CD4-positive, alpha-beta T cell (primary cell): ENCODE measurements around the gene PTPRT. TPM values are rescaled to one million over a fixed set of nuclear protein-coding genes. Genes with fewer than 3 reads are reported as not detected.

Experiments
- ATAC-seq: fragments of 200-7000 bp; cut with Tn5 transposase; one replicate; pipeline ENCODE4 v1.10.0; 2022; ENCODE audit warnings: mild to moderate bottlenecking; ENCODE audit not compliant: poor library complexity
- CTCF ChIA-PET: fragments of 350-600 bp; sonication (Branson Sonifier 250); formaldehyde crosslinking; loops from one replicate; lab custom pipeline; 2021; ENCODE audit warnings: antibody characterized with exemption, inconsistent platforms; lab: Charles Lee
- POLR2A ChIA-PET: fragments of 350-600 bp; sonication (Branson Sonifier 250); formaldehyde crosslinking; loops from one replicate; lab custom pipeline; 2021; ENCODE audit warnings: antibody characterized with exemption, inconsistent platforms; lab: Charles Lee
- DNase-seq, 14 experiments: peaks; one replicate each; pipeline ENCODE4 v3.0.0-alpha.2; 2013 to 2020; ENCODE audit warnings: mixed read lengths in 2 of 14
- H3K27ac ChIP-seq, 2 donors: one replicate each; pipeline versions ENCODE4 v1.5.1 to v1.7.0; 2013; ENCODE audit warnings: low read length in 2 of 2, low read depth in 1 of 2, mild to moderate bottlenecking in 1 of 2
- H3K27me3 ChIP-seq, 2 experiments: 1 replicate in 1 of 2; 2 replicates in 1 of 2; pipeline versions ENCODE4 v1.6.1 to v1.7.0; 2013; ENCODE audit warnings: low read length in 2 of 2, control low read depth in 1 of 2, mild to moderate bottlenecking in 1 of 2, moderate library complexity in 1 of 2; ENCODE audit not compliant: insufficient read depth in 2 of 2, control insufficient read depth in 1 of 2
- H3K36me3 ChIP-seq: one replicate; pipeline ENCODE4 v1.6.1; 2013; ENCODE audit warnings: low read length, control low read depth; ENCODE audit not compliant: insufficient read depth
- H3K4me1 ChIP-seq: one replicate; pipeline ENCODE4 v1.6.1; 2013; ENCODE audit warnings: low read length, control low read depth; ENCODE audit not compliant: insufficient read depth
- H3K4me3 ChIP-seq: one replicate; pipeline ENCODE4 v1.5.1; 2013; ENCODE audit warnings: mild to moderate bottlenecking, low read length, moderate library complexity
- H3K9me3 ChIP-seq, 2 experiments: 1 replicate in 1 of 2; 2 replicates in 1 of 2; pipeline versions ENCODE4 v1.6.1 to v1.7.0; 2013; ENCODE audit warnings: low read length in 2 of 2, mild to moderate bottlenecking in 2 of 2, control low read depth in 1 of 2, moderate library complexity in 1 of 2; ENCODE audit not compliant: control insufficient read depth in 1 of 2, insufficient read depth in 1 of 2
- H3K27ac Mint-ChIP-seq: one replicate; pipeline ENCODE4 v1.8.0; 2020; ENCODE audit warnings: mixed read lengths
- H3K27me3 Mint-ChIP-seq: one replicate; pipeline ENCODE4 v1.8.0; 2021; ENCODE audit warnings: mixed read lengths
- H3K36me3 Mint-ChIP-seq: one replicate; pipeline ENCODE4 v1.8.0; 2021; ENCODE audit warnings: low read depth, mixed read lengths
- H3K4me1 Mint-ChIP-seq: one replicate; pipeline ENCODE4 v1.8.0; 2021; ENCODE audit warnings: low read depth, mixed read lengths
- H3K4me3 Mint-ChIP-seq: one replicate; pipeline ENCODE4 v1.8.0; 2020; ENCODE audit warnings: mild to moderate bottlenecking, mixed read lengths
- H3K9me3 Mint-ChIP-seq: one replicate; pipeline ENCODE4 v1.8.0; 2020; ENCODE audit warnings: mixed read lengths
- CTCF ChIP-seq: fragments of 200-600 bp; IDR thresholded peaks from one replicate; pipeline ENCODE4 v1.8.0; 2022; ENCODE audit warnings: antibody characterized with exemption, mild to moderate bottlenecking
- intact Hi-C, 2 experiments: fragments of 100-400 bp; cut with DNase I in 1 of 2; cut with micrococcal nuclease in 1 of 2; formaldehyde crosslinking; loops; one replicate each; pipeline versions ENCODE4 v1.15.1 to v1.9.0; 2023 to 2025; cut with DNase I, micrococcal nuclease
- total RNA-seq, 174 experiments: library from RNA in 2 of 174; stranded (reverse) in 2 of 174; gene quantifications; one replicate each; pipeline ENCODE4 v1.2.3 and lab custom pipeline; 2021 to 2026

Gene PTPRT
- total RNA-seq, 2 experiments from 2014 or later = not detected

- Mint-ChIP-seq H3K4me3 (no peak overlapping the region), H3K4me1 (no peaks in the 10 kb centered on the region), H3K27me3 (no peaks in the 10 kb centered on the region), H3K9me3 (no peaks in the 10 kb centered on the region), H3K36me3 (no peaks in the 10 kb centered on the region), H3K27ac (no peak overlapping the region)
- ChIA-PET POLR2A (no interaction called here), CTCF (no interaction called here)
- intact Hi-C loops = no loop called here
- DNase-seq = no peak
- H3K4me1 ChIP-seq = no peaks in the 10 kb centered on the region
- no peaks in the 10 kb centered on the region for H3K27me3 ChIP-seq
- peaks cover 0 to 4% of the 10 kb centered on the region in 2 experiments for H3K9me3 ChIP-seq
- ATAC-seq = no peak
- no peak for TF ChIP-seq CTCF
- H3K27ac ChIP-seq = no peak overlapping the region
- no peaks in the 10 kb centered on the region for H3K36me3 ChIP-seq
- no peak overlapping the region for H3K4me3 ChIP-seq
These were observed 595.0 kb downstream of the PTPRT start for GRCh38 chr20:42594659-42595058.

GRCh38 chr20:42594011-42594410 is 595.7 kb downstream of the PTPRT start:
- H3K4me3 ChIP-seq = no peak overlapping the region
- no peaks in the 10 kb centered on the region for H3K27me3 ChIP-seq
- no peak for ATAC-seq
- peaks cover 0 to 4% of the 10 kb centered on the region in 2 experiments for H3K9me3 ChIP-seq
- TF ChIP-seq CTCF = no peak
- POLR2A ChIA-PET = no interaction called here
- no peak overlapping the region for H3K27ac ChIP-seq
- Mint-ChIP-seq H3K36me3 (no peaks in the 10 kb centered on the region), H3K4me3 (no peak overlapping the region), H3K4me1 (no peaks in the 10 kb centered on the region), H3K9me3 (no peaks in the 10 kb centered on the region), H3K27ac (no peak overlapping the region), H3K27me3 (no peaks in the 10 kb centered on the region)
- intact Hi-C loops = no loop called here
- CTCF ChIA-PET = no interaction called here
- no peak for DNase-seq
- no peaks in the 10 kb centered on the region for H3K36me3 ChIP-seq
- H3K4me1 ChIP-seq = no peaks in the 10 kb centered on the region

GRCh38 chr20:42589976-42590639 is 599.6 kb downstream of the PTPRT start:
- no peaks in the 10 kb centered on the region for H3K9me3 Mint-ChIP-seq
- intact Hi-C loops = no loop called here
- no peak overlapping the region for H3K4me3 Mint-ChIP-seq
- ATAC-seq (no peak), DNase-seq (no peak)
- no peak for TF ChIP-seq CTCF
- no peak overlapping the region for H3K27ac Mint-ChIP-seq
- no peak overlapping the region for H3K4me3 ChIP-seq
- ChIA-PET CTCF (no interaction called here), POLR2A (no interaction called here)
- no peaks in the 10 kb centered on the region for H3K27me3 Mint-ChIP-seq
- H3K4me1 Mint-ChIP-seq = no peaks in the 10 kb centered on the region
- no peaks in the 10 kb centered on the region for H3K4me1 ChIP-seq
- no peaks in the 10 kb centered on the region for H3K36me3 ChIP-seq
- H3K27me3 ChIP-seq = no peaks in the 10 kb centered on the region
- H3K27ac ChIP-seq = no peak overlapping the region
- no peaks in the 10 kb centered on the region for H3K36me3 Mint-ChIP-seq
- peaks cover 0 to 5% of the 10 kb centered on the region in 2 experiments for H3K9me3 ChIP-seq
